Pons (tissue), 1 donor: Measurements from ENCODE around the gene HERPUD2.
"Not testable (repeated sequence)": the region's sequence is repeated elsewhere in the genome, so short reads cannot be mapped to it uniquely, and the experiment has no call there.

Experiments
- DNase-seq: peaks from one replicate; pipeline ENCODE4 v3.0.0-alpha.2; 2016; ENCODE audit warnings: low spot score

The HERPUD2 gene

DNA sequence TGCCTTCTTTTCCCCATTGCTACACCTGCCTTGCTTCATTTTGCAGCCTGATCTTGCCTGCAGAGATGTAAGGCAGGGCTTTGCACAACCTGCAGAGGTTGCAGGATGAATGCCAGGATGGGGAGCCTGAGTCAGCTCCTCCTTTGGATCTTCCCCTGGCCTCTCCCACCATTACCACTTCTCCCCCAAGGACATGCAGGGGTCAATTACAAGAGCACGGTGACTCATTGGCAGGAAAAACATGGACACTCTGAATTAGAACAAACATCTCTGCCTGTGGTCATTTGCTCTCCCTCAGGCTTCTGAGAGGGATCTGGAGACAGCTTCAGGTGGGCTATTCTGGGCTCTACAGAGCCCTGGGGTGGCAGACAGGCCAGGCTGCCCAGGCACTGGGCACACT is 89.2 kb downstream of the HERPUD2 start:
- no peak for DNase-seq

DNA sequence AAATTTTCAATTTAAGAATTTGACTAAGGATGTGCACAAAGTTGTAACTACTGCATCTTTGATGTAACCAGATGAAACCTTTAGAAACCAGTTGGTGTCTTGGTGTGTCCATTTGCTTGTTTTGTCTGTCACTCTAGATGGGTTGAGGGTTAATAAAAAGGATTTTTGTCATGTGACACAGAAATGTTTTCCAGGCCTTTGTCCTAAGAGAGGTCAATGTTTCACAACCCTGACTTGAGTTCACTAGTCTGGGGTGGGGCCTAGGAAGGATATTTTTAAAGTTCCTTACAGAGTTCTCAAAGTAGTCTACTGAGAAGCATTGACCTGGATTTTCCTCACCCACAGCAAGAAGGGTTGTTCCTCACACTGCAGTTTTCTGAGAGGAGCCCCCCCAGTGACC is 90.3 kb downstream of the HERPUD2 start:
- no peak for DNase-seq

DNA sequence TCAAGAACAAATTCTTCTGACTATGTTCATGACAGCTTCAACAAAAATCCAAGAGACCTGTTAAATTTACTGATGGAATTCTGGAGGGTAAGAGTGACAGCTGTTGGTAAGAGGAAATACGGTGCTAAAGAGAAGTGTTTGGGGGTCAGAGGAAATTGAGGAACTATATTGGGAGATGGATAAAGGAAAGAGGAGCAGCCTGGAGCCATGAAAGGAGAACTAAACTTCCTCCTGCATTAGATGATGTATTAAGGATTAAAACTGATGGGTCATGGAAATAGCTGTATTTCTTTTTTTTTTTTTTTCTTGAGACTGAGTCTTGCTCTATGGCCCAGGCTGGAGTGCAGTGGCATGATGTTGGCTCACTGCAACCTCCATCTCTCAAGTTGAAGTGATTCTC is 95.3 kb downstream of the HERPUD2 start:
- DNase-seq: no peak

GRCh38 chr7:35599061-35599460 is 95.9 kb downstream of the HERPUD2 start:
- no peak for DNase-seq

- DNase-seq: no peak
Observed at GRCh38 chr7:35596061-35596460, 98.9 kb downstream of the HERPUD2 start.

DNA sequence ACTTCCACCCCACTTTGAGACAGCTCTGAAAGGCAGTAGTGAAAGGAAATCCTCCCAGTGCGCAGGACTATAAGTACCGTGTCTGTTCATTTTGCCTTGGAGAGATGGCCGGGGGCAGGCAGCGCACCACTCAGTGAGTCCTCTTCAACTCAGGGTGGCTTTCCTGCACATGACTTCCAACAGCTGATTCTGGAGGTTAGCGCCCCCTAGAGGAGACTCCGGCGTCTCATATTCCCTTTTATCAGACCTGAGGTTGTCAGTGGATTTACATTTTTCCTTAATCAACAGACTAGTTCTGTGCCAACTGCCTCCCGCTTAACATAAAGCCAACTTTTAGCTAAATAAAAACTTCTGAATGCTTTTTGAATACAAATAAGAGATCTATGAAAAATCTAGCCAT is 101.0 kb downstream of the HERPUD2 start:
- no peak for DNase-seq

GRCh38 chr7:35588647-35589046 is 106.3 kb downstream of the HERPUD2 start:
- no peak for DNase-seq

GRCh38 chr7:35584990-35585389 is 109.9 kb downstream of the HERPUD2 start:
- no peak for DNase-seq

DNA sequence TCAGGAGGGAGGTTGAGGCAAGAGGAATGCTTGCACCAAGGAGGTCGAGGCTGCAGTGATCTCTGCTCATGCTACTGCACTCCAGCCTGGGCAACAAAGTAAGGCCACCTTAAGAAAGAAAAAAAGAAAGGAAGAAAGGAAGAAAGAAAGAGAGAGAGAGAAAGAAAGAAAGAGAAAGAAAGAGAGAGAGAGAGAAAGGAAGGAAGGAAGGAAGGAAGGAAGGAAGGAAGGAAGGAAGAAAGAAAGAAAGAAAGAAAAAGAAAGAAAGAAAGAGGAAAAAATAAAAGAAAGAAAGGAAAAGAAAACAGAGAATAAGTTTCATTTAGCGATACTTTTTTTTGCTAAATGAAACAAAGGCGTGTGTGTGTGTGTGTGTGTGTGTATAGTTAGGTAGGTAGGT is 110.4 kb downstream of the HERPUD2 start:
- not testable (repeated sequence) for DNase-seq
